Vagina (tissue), 2 donors: ENCODE measurements around the gene PRRT2. TPM values are rescaled to one million over a fixed set of nuclear protein-coding genes. Genes with fewer than 3 reads are reported as not detected.
"Not testable (repeated sequence)": the region's sequence is repeated elsewhere in the genome, so short reads cannot be mapped to it uniquely, and the experiment has no call there.

Experiments
- DNase-seq, 2 donors: peaks; one replicate each; pipeline ENCODE4 v3.0.0-alpha.2; 2017; ENCODE audit errors: extremely low spot score in 2 of 2
- H3K27ac ChIP-seq: fragments of 200-600 bp; sonication (generic); one replicate; pipeline ENCODE4 v1.5.1; 2019
- H3K27me3 ChIP-seq: fragments of 200-600 bp; sonication (generic); one replicate; pipeline ENCODE4 v1.5.1; 2019
- H3K36me3 ChIP-seq, 2 donors: fragments of 200-600 bp; sonication (generic); one replicate each; pipeline ENCODE4 v1.5.1; 2017 to 2019
- H3K4me1 ChIP-seq: fragments of 200-600 bp; sonication (generic); one replicate; pipeline ENCODE4 v1.5.1; 2019
- H3K4me3 ChIP-seq, 2 donors: fragments of 200-600 bp; sonication (generic); 1 replicate in 1 of 2; 2 replicates in 1 of 2; pipeline ENCODE4 v1.5.1; 2016 to 2019
- H3K9me3 ChIP-seq: fragments of 200-600 bp; sonication (generic); one replicate; pipeline ENCODE4 v1.5.1; 2019
- CTCF ChIP-seq, 3 experiments: fragments of 450-650 bp in 2 of 3; fragments of 200-600 bp in 1 of 3; sonication (generic) in 1 of 3; IDR thresholded peaks; one replicate each; pipeline ENCODE4 v1.5.1; 2017 to 2019; ENCODE audit warnings: antibody characterized with exemption in 3 of 3, mild to moderate bottlenecking in 2 of 3, moderate library complexity in 2 of 3
- POLR2A ChIP-seq, 2 donors: fragments of 450-650 bp; IDR thresholded peaks; one replicate each; pipeline ENCODE4 v1.6.1; 2017; ENCODE audit warnings: antibody characterized with exemption in 2 of 2, mild to moderate bottlenecking in 2 of 2, moderate library complexity in 2 of 2
- POLR2AphosphoS5 ChIP-seq, 2 donors: sonication (generic); formaldehyde crosslinking; IDR thresholded peaks; one replicate each; pipeline ENCODE4 v1.9.0; 2017; ENCODE audit warnings: antibody characterized with exemption in 2 of 2, mild to moderate bottlenecking in 2 of 2, low read depth in 1 of 2; ENCODE audit not compliant: insufficient read depth in 1 of 2
- intact Hi-C: fragments of 100-400 bp; cut with DNase I; formaldehyde crosslinking; loops from one replicate; pipeline ENCODE4 v1.15.1; 2023
- total RNA-seq: library from RNA; depleted of rRNA; stranded (reverse); fragments of >200 nt; gene quantifications from one replicate; pipeline ENCODE4 v1.2.3, GENCODE V29; 2016

PRRT2 gene
- total RNA-seq, 1 donor from 2014 or later: 20.4 TPM

- Histone ChIP-seq H3K27ac (peak overlapping the region; percentile 93), H3K4me3 (peak overlapping the region in 1 of 2 donors; percentile 17), H3K27me3 (no peaks in the 10 kb centered on the region), H3K4me1 (peaks cover 83% of the 10 kb centered on the region), H3K36me3 (no peaks in the 10 kb centered on the region), H3K9me3 (no peaks in the 10 kb centered on the region)
- TF ChIP-seq POLR2AphosphoS5 (IDR thresholded peaks at IDR 0.05; ENCODE audit: insufficient read depth in 1 of 2, low read depth in 1 of 2) (peak in 1 of 2 donors; percentile 51), POLR2A (IDR thresholded peaks at IDR 0.05) (no peak), CTCF (IDR thresholded peaks at IDR 0.05) (no peak)
- DNase-seq: no peak
- intact Hi-C loops: no loop called here
Measured at GRCh38 chr16:29824589-29825144, 12.7 kb downstream of the PRRT2 start.

- H3K9me3 ChIP-seq: no peaks in the 10 kb centered on the region
- peak overlapping the region; percentile 93 for H3K27ac ChIP-seq
- peak overlapping the region in 1 of 2 donors; percentile 17 for H3K4me3 ChIP-seq
- H3K36me3 ChIP-seq: peaks cover 0 to 3% of the 10 kb centered on the region in 2 donors
- H3K4me1 ChIP-seq: peaks cover 83% of the 10 kb centered on the region
- no peak for TF ChIP-seq CTCF (IDR thresholded peaks at IDR 0.05)
- TF ChIP-seq POLR2AphosphoS5 (IDR thresholded peaks at IDR 0.05; ENCODE audit: insufficient read depth in 1 of 2, low read depth in 1 of 2): peak in 1 of 2 donors; percentile 81
- no peak for TF ChIP-seq POLR2A (IDR thresholded peaks at IDR 0.05)
- no peaks in the 10 kb centered on the region for H3K27me3 ChIP-seq
- DNase-seq: peak in 1 of 2 donors; percentile 89
- intact Hi-C loops: no loop called here
Measured at GRCh38 chr16:29825145-29826044, 13.4 kb downstream of the PRRT2 start.

- intact Hi-C loops: no loop called here
- H3K36me3 ChIP-seq: peaks cover 0 to 12% of the 10 kb centered on the region in 2 donors
- H3K4me3 ChIP-seq: no peak overlapping the region
- TF ChIP-seq CTCF (IDR thresholded peaks at IDR 0.05) (no peak), POLR2A (IDR thresholded peaks at IDR 0.05) (no peak), POLR2AphosphoS5 (IDR thresholded peaks at IDR 0.05; ENCODE audit: insufficient read depth in 1 of 2, low read depth in 1 of 2) (no peak)
- H3K4me1 ChIP-seq: peaks cover 77% of the 10 kb centered on the region
- no peaks in the 10 kb centered on the region for H3K9me3 ChIP-seq
- H3K27me3 ChIP-seq: no peaks in the 10 kb centered on the region
- peak overlapping the region; percentile 93 for H3K27ac ChIP-seq
- no peak for DNase-seq
Measured at GRCh38 chr16:29826342-29826695, 14.3 kb downstream of the PRRT2 start.

- Histone ChIP-seq H3K27me3 (no peaks in the 10 kb centered on the region), H3K9me3 (no peaks in the 10 kb centered on the region), H3K36me3 (peaks cover 0 to 51% of the 10 kb centered on the region in 2 donors), H3K4me3 (no peak overlapping the region), H3K4me1 (peaks cover 33% of the 10 kb centered on the region), H3K27ac (no peak overlapping the region)
- no peak for DNase-seq
- TF ChIP-seq POLR2A (IDR thresholded peaks at IDR 0.05) (no peak), POLR2AphosphoS5 (IDR thresholded peaks at IDR 0.05; ENCODE audit: insufficient read depth in 1 of 2, low read depth in 1 of 2) (no peak), CTCF (IDR thresholded peaks at IDR 0.05) (no peak)
- intact Hi-C loops: no loop called here
Measured at GRCh38 chr16:29830774-29831173, 18.8 kb downstream of the PRRT2 start.

GRCh38 chr16:29831490-29831889 lies 19.5 kb downstream of the PRRT2 start:
- DNase-seq: no peak
- no peaks in the 10 kb centered on the region for H3K27me3 ChIP-seq
- H3K36me3 ChIP-seq: peaks cover 0 to 58% of the 10 kb centered on the region in 2 donors
- H3K27ac ChIP-seq: no peak overlapping the region
- TF ChIP-seq CTCF (IDR thresholded peaks at IDR 0.05) (no peak), POLR2AphosphoS5 (IDR thresholded peaks at IDR 0.05; ENCODE audit: insufficient read depth in 1 of 2, low read depth in 1 of 2) (no peak), POLR2A (IDR thresholded peaks at IDR 0.05) (no peak)
- intact Hi-C loops: no loop called here
- no peaks in the 10 kb centered on the region for H3K9me3 ChIP-seq
- no peak overlapping the region for H3K4me3 ChIP-seq
- H3K4me1 ChIP-seq: peaks cover 26% of the 10 kb centered on the region

- H3K9me3 ChIP-seq, H3K27ac ChIP-seq, H3K4me3 ChIP-seq, DNase-seq, H3K27me3 ChIP-seq, intact Hi-C loops: not testable (repeated sequence)
- Histone ChIP-seq H3K4me1 (peaks cover 10% of the 10 kb centered on the region), H3K36me3 (peaks cover 0 to 74% of the 10 kb centered on the region in 2 donors)
Measured at GRCh38 chr16:29833219-29833618, 21.2 kb downstream of the PRRT2 start.
